ENCODE measurements around the gene NCAN. TPM values are rescaled to one million over a fixed set of nuclear protein-coding genes. Genes with fewer than 3 reads are reported as not detected.

Gene NCAN
- total RNA-seq, 1 donor from 2014 or later: not detected

DNA sequence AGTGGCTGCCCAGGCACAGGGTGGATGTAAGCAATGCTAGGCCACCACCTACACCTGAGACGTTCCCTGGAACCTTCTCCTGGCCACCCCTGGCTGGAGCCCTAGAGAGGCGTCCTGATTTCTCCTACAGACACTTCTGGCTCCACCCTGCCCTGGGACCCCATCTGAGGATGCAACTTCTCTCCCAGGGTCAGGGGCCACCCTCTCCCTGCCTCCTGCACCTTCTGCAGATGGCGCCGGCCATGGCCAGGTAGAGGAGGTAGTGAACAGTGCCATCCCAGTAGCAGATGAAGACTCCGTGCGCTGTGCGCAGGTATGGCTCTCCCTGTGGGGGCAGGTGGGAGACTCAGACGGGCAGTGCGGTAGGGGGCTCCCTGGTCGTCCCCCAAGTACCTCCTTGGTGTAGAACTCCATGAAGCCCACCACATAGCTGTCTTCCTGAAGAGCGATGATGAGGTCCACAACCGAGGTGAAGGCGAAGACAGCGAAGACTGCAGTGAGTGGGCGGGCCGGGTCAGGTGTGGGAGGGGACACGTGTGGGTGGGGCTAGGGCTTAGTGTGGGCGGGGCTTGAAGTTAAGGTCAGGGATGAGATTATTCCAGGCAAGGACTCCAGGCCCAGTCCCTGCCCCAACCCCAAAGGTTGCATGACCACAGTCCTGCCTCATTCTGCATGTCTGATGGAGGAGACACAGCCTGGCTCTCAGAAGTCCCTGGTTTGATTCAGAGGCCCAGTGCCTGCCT, 58.4 kb downstream of the NCAN start:
- no peak for DNase-seq (ENCODE audit: low read depth)
- H3K4me3 ChIP-seq (ENCODE audit: low read depth, low read length): no peak overlapping the region
- TF ChIP-seq, protein P1, sequence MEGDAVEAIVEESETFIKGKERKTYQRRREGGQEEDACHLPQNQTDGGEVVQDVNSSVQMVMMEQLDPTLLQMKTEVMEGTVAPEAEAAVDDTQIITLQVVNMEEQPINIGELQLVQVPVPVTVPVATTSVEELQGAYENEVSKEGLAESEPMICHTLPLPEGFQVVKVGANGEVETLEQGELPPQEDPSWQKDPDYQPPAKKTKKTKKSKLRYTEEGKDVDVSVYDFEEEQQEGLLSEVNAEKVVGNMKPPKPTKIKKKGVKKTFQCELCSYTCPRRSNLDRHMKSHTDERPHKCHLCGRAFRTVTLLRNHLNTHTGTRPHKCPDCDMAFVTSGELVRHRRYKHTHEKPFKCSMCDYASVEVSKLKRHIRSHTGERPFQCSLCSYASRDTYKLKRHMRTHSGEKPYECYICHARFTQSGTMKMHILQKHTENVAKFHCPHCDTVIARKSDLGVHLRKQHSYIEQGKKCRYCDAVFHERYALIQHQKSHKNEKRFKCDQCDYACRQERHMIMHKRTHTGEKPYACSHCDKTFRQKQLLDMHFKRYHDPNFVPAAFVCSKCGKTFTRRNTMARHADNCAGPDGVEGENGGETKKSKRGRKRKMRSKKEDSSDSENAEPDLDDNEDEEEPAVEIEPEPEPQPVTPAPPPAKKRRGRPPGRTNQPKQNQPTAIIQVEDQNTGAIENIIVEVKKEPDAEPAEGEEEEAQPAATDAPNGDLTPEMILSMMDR (conservative IDR thresholded peaks at IDR 0.05; ENCODE audit: low read depth, low read length): no peak

DNA sequence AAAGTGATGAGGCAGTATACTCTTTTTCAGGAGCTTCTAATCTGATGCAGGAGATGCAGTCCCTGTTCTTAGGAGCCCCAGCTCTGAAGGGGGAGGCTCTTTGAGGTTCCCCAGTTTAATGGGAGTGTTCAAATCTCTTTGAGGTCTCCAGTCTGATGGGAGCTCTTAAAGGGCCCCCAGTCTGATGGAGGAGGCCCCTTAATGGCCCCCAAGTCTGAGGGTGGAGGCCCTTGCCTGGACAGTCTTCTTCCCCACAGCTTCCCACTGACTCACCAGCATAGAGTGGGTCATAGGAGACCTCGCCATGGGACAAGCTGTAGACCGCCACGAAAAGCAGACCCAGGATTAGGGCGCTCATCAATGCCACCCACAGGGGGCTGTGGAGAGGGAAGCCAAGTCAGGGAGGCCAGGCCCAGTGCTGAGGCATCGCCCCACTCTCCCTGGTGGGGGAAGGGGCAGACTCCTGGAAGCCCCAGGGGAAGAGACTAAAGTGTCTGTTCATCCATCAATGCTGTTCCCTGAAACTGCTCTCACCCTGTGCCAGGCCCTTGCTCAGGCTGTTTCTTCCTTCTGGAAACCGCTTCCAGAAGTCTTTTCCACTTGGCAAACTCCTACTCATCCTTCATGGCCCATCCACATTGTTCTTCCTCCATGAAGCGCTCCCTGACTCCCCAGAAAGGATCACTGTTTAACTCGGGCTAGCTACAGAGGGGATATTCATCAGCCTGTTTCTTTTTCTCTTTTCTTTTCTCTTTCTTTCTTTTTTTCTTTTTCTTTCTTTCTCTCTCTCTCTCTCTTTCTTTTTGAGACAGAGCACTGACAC, 59.2 kb downstream of the NCAN start:
- TF ChIP-seq, protein P1 (conservative IDR thresholded peaks at IDR 0.05; ENCODE audit: low read depth, low read length): no peak
- DNase-seq (ENCODE audit: low read depth): no peak
- no peak overlapping the region for H3K4me3 ChIP-seq (ENCODE audit: low read depth, low read length)

- TF ChIP-seq, protein P1 (conservative IDR thresholded peaks at IDR 0.05; ENCODE audit: low read depth, low read length): no peak
- no peak for DNase-seq (ENCODE audit: low read depth)
- no peak overlapping the region for H3K4me3 ChIP-seq (ENCODE audit: low read depth, low read length)
These were observed 60.3 kb downstream of the NCAN start for GRCh38 chr19:19271828-19272599.

GRCh38 chr19:19274146-19274545, 62.4 kb downstream of the NCAN start:
- no peak for DNase-seq (ENCODE audit: low read depth)
- TF ChIP-seq, protein P1 (conservative IDR thresholded peaks at IDR 0.05; ENCODE audit: low read depth, low read length): no peak
- no peak overlapping the region for H3K4me3 ChIP-seq (ENCODE audit: low read depth, low read length)

- DNase-seq (ENCODE audit: low read depth): no peak
- TF ChIP-seq, protein P1 (conservative IDR thresholded peaks at IDR 0.05; ENCODE audit: low read depth, low read length): no peak
- no peak overlapping the region for H3K4me3 ChIP-seq (ENCODE audit: low read depth, low read length)
These were observed 63.2 kb downstream of the NCAN start for GRCh38 chr19:19274716-19275565.

DNA sequence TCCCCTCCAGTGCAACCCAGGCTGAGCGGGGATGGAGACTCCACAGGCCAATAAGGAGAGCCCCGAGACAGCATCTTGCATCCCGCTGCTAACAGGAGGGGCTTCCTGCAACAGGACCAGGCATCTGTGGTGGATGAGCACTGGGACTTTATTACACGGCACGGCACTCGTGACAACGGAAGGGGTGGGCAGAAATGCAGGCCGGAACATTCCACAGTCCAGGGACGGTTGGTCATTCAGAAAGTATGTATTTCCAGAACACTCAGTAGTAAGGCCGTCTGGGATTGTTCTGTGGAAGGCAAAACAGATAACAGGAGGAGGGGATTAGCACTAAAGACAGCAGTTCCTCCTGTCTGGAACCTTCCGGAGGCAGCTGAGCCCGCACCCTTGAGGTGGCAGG, 64.6 kb downstream of the NCAN start:
- no peak overlapping the region for H3K4me3 ChIP-seq (ENCODE audit: low read depth, low read length)
- TF ChIP-seq, protein P1 (conservative IDR thresholded peaks at IDR 0.05; ENCODE audit: low read depth, low read length): no peak
- DNase-seq (ENCODE audit: low read depth): no peak
